ENCODE measurements around the gene CXorf58. TPM values are rescaled to one million over a fixed set of nuclear protein-coding genes. Genes with fewer than 3 reads are reported as not detected.
A peak's percentile ranks its signal among the peaks of the same experiment; 100 is the strongest.

The CXorf58 gene
- total and polyA plus RNA-seq, 2 of the 4 experiments (the other 2 are of a cell fraction): not detected

DNA sequence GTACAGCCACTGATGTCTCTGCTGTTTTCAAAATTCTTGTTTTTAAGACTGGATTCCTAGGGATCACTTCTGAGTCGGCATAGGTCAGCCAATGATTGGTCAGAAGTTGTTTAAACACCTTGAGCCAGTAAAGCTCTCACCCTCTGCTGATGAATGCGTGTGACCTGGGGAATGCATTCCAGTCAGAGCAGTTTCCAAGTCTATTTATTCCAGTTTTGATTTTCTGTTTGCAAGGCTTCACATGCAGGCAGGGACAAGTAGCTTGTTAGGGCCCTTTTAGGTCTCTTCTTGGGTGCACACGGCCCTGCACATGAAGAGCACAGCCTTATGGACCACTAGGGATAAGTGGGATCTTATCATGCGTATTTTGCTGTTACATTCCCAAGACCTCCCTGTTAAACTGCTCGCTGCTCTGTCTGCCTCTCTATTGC is 72.2 kb downstream of the CXorf58 start:
- no peak overlapping the region for H2BK15ac ChIP-seq (ENCODE audit: low read depth, low read length)
- H2AK5ac ChIP-seq (ENCODE audit: low read depth, low read length): no peak overlapping the region
- no peak overlapping the region for H3K18ac ChIP-seq (ENCODE audit: low read depth, low read length)
- peaks cover 4% of the 10 kb centered on the region; the same call in 1 of the 2 replicates for H3K4me1 ChIP-seq (ENCODE audit: control insufficient read depth, insufficient read depth, low read length)
- ATAC-seq (ENCODE audit: low read depth): peak; percentile 46
- no peak overlapping the region for H3K27ac ChIP-seq (ENCODE audit: insufficient read depth, low read length)
- H3K23ac ChIP-seq (ENCODE audit: low read depth, low read length): no peak overlapping the region
- peaks cover 4% of the 10 kb centered on the region for H3K27me3 ChIP-seq (ENCODE audit: control insufficient read depth, insufficient read depth, low read length)
- no peak overlapping the region for H3K4ac ChIP-seq (ENCODE audit: low read depth, low read length)
- no peak overlapping the region for H4K8ac ChIP-seq (ENCODE audit: low read depth in 2 of 2, low read length in 2 of 2)
- H4K5ac ChIP-seq (ENCODE audit: low read depth, low read length): no peak overlapping the region
- peak overlapping the region; percentile 13 for H2AK9ac ChIP-seq (replicated peaks; ENCODE audit: low read depth, low read length, poor library complexity)
- H3K9me1 ChIP-seq (ENCODE audit: insufficient read depth, low read length): peaks cover 4% of the 10 kb centered on the region; the same call in 1 of the 2 replicates
- H3K14ac ChIP-seq (replicated peaks; ENCODE audit: low read depth, low read length): no peak overlapping the region
- H3K56ac ChIP-seq (ENCODE audit: extremely low read depth, insufficient read depth, low read length): no peak overlapping the region
- POLR2A ChIA-PET (ENCODE audit: unreplicated experiment): no interaction called here
- WGBS, 2 experiments (ENCODE audit: extremely low coverage in 2 of 2, insufficient read length in 1 of 2): 10% methylated on average over 2 of the region's 5 CpGs; no CpG with 5 or more reads in 1 of the 2 experiments
- H2AFZ ChIP-seq (replicated peaks; ENCODE audit: low read length, poor library complexity): no peak overlapping the region
- H3K36me3 ChIP-seq (ENCODE audit: control insufficient read depth, insufficient read depth, low read length): no peaks in the 10 kb centered on the region
- intact Hi-C loops (cut with micrococcal nuclease) (no loop called here), in situ Hi-C loops (cut with MboI; ENCODE audit: low sequenced_read_pairs) (no loop called here), dilution Hi-C loops (cut with HindIII; ENCODE audit: low sequenced_read_pairs, unreplicated experiment) (no loop called here)
- H3K9ac ChIP-seq (ENCODE audit: low read depth, low read length): no peak overlapping the region
- no peaks in the 10 kb centered on the region for H3K9me3 ChIP-seq (ENCODE audit: control insufficient read depth, insufficient read depth, low read length)
- peak; percentile 14 for DNase-seq
- no peak overlapping the region for H3K4me3 ChIP-seq (ENCODE audit: insufficient read depth, low read depth, low read length)
- CTCF ChIA-PET: no interaction called here
- no peak overlapping the region for H3K4me2 ChIP-seq (ENCODE audit: low read depth, low read length)
- no TSS peak for BruUV-seq (replicated peaks)
- H2BK5ac ChIP-seq (ENCODE audit: low read depth, low read length, poor library complexity, severe bottlenecking): no peak overlapping the region
- no peak overlapping the region for H4K91ac ChIP-seq (ENCODE audit: insufficient read depth, low read depth, low read length)
- no peak for TF ChIP-seq SMC3 (IDR thresholded peaks at IDR 0.05; ENCODE audit: low read depth, low read length)
- TF ChIP-seq MXI1 (IDR thresholded peaks at IDR 0.05; ENCODE audit: borderline replicate concordance, low read depth, low read length): no peak
- TF ChIP-seq, protein P1, sequence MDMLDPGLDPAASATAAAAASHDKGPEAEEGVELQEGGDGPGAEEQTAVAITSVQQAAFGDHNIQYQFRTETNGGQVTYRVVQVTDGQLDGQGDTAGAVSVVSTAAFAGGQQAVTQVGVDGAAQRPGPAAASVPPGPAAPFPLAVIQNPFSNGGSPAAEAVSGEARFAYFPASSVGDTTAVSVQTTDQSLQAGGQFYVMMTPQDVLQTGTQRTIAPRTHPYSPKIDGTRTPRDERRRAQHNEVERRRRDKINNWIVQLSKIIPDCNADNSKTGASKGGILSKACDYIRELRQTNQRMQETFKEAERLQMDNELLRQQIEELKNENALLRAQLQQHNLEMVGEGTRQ (IDR thresholded peaks at IDR 0.05; ENCODE audit: low read depth, low read length): no peak
- TF ChIP-seq FOS (IDR thresholded peaks at IDR 0.05; ENCODE audit: low read depth, low read length): no peak
- TF ChIP-seq, protein P2, sequence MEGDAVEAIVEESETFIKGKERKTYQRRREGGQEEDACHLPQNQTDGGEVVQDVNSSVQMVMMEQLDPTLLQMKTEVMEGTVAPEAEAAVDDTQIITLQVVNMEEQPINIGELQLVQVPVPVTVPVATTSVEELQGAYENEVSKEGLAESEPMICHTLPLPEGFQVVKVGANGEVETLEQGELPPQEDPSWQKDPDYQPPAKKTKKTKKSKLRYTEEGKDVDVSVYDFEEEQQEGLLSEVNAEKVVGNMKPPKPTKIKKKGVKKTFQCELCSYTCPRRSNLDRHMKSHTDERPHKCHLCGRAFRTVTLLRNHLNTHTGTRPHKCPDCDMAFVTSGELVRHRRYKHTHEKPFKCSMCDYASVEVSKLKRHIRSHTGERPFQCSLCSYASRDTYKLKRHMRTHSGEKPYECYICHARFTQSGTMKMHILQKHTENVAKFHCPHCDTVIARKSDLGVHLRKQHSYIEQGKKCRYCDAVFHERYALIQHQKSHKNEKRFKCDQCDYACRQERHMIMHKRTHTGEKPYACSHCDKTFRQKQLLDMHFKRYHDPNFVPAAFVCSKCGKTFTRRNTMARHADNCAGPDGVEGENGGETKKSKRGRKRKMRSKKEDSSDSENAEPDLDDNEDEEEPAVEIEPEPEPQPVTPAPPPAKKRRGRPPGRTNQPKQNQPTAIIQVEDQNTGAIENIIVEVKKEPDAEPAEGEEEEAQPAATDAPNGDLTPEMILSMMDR (conservative IDR thresholded peaks at IDR 0.05; ENCODE audit: low read depth, low read length): no peak
- no peak for TF ChIP-seq POLR2A (IDR thresholded peaks at IDR 0.05; ENCODE audit: low read depth, low read length)
- TF ChIP-seq NFE2L2 (IDR thresholded peaks at IDR 0.05; ENCODE audit: low read depth, low read length): no peak
- no peak for TF ChIP-seq RCOR1 (IDR thresholded peaks at IDR 0.05; ENCODE audit: insufficient replicate concordance, low read length)
- TF ChIP-seq, protein P3, sequence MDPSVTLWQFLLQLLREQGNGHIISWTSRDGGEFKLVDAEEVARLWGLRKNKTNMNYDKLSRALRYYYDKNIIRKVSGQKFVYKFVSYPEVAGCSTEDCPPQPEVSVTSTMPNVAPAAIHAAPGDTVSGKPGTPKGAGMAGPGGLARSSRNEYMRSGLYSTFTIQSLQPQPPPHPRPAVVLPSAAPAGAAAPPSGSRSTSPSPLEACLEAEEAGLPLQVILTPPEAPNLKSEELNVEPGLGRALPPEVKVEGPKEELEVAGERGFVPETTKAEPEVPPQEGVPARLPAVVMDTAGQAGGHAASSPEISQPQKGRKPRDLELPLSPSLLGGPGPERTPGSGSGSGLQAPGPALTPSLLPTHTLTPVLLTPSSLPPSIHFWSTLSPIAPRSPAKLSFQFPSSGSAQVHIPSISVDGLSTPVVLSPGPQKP (IDR thresholded peaks at IDR 0.05; ENCODE audit: borderline replicate concordance, low read depth, low read length): no peak
- no peak for TF ChIP-seq CEBPB (IDR thresholded peaks at IDR 0.05; ENCODE audit: low read depth, low read length)
- TF ChIP-seq RFX5 (IDR thresholded peaks at IDR 0.05; ENCODE audit: low read depth, low read length): no peak
- TF ChIP-seq CHD1 (IDR thresholded peaks at IDR 0.05; ENCODE audit: low read depth, low read length): no peak
- TF ChIP-seq RAD21 (IDR thresholded peaks at IDR 0.05; ENCODE audit: low read length): no peak
- TF ChIP-seq MAFK (IDR thresholded peaks at IDR 0.05; ENCODE audit: low read depth, low read length): no peak
- TF ChIP-seq MAZ (IDR thresholded peaks at IDR 0.05; ENCODE audit: borderline replicate concordance, low read depth, low read length): no peak
- TF ChIP-seq BHLHE40 (IDR thresholded peaks at IDR 0.05; ENCODE audit: low read depth, low read length): no peak
- H2BK120ac ChIP-seq (ENCODE audit: low read depth, low read length): no peak overlapping the region
- H3K79me1 ChIP-seq (ENCODE audit: low read depth in 1 of 2, low read length in 2 of 2): no peaks in the 10 kb centered on the region; a peak in 1 of 4 replicates
- H2BK20ac ChIP-seq (ENCODE audit: low read depth, low read length): no peak overlapping the region
- no peaks in the 10 kb centered on the region for H4K20me1 ChIP-seq (ENCODE audit: insufficient read depth, low read length)

All from IMR-90 (cell line).